RWPE1 (cell line): Measurements from ENCODE around the gene PSMB2.

Source experiments
- CTCF ChIA-PET: fragments of 350-600 bp; sonication (Branson Sonifier 250); formaldehyde crosslinking; extraction: SDS; loops from one replicate; lab custom pipeline; 2021; lab: Yijun Ruan, JAX
- POLR2A ChIA-PET: fragments of 400-600 bp; formaldehyde crosslinking; extraction: SDS; loops from one replicate; lab custom pipeline; 2020; ENCODE audit warnings: antibody characterized with exemption; ENCODE audit not compliant: low non-redundant PET; lab: Yijun Ruan, JAX
- DNase-seq: peaks from one replicate; pipeline ENCODE4 v3.0.0; 2012; ENCODE audit warnings: low spot score
- H3K27ac ChIP-seq: fragments of 450-650 bp; 2 replicates; pipeline ENCODE4 v1.5.1; 2017
- TF ChIP-seq, protein P1 (sequence below): fragments of 450-650 bp; conservative IDR thresholded peaks from 2 replicates; pipeline ENCODE4 v1.5.1; 2017; ENCODE audit warnings: low read depth, mild to moderate bottlenecking

PSMB2 gene

GRCh38 chr1:35554266-35555211 lies 86.8 kb downstream of the PSMB2 start:
- ChIA-PET CTCF (no interaction called here), POLR2A (no interaction called here)
- TF ChIP-seq, protein P1, sequence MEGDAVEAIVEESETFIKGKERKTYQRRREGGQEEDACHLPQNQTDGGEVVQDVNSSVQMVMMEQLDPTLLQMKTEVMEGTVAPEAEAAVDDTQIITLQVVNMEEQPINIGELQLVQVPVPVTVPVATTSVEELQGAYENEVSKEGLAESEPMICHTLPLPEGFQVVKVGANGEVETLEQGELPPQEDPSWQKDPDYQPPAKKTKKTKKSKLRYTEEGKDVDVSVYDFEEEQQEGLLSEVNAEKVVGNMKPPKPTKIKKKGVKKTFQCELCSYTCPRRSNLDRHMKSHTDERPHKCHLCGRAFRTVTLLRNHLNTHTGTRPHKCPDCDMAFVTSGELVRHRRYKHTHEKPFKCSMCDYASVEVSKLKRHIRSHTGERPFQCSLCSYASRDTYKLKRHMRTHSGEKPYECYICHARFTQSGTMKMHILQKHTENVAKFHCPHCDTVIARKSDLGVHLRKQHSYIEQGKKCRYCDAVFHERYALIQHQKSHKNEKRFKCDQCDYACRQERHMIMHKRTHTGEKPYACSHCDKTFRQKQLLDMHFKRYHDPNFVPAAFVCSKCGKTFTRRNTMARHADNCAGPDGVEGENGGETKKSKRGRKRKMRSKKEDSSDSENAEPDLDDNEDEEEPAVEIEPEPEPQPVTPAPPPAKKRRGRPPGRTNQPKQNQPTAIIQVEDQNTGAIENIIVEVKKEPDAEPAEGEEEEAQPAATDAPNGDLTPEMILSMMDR = no peak
- no peak overlapping the region for H3K27ac ChIP-seq
- DNase-seq = no peak

GRCh38 chr1:35553851-35554250 lies 87.5 kb downstream of the PSMB2 start:
- DNase-seq = no peak
- ChIA-PET CTCF (interaction anchor here (0.7 kb wide), 1 partner anchor 460 kb away, joined by 4 read pairs; no protein-coding TSS in a partner anchor), POLR2A (no interaction called here)
- H3K27ac ChIP-seq = no peak overlapping the region
- TF ChIP-seq, protein P1 = no peak
